Natural killer cell (primary cell): ENCODE measurements around the gene SYT2. TPM values are rescaled to one million over a fixed set of nuclear protein-coding genes. Genes with fewer than 3 reads are reported as not detected.
"Not testable (repeated sequence)": the region's sequence is repeated elsewhere in the genome, so short reads cannot be mapped to it uniquely, and the experiment has no call there.

Experiments
- ATAC-seq, 3 donors: fragments of 150-1000 bp in 2 of 3; fragments of 200-7000 bp in 1 of 3; cut with Tn5 transposase; 1 replicate in 1 of 3; 2 replicates in 2 of 3; pipeline ENCODE4 v1.10.0; 2021; ENCODE audit warnings: mild to moderate bottlenecking in 2 of 3, moderate library complexity in 2 of 3
- DNase-seq, 2 donors: peaks; one replicate each; pipeline versions ENCODE4 v3.0.0 to v3.0.0-alpha.2; 2013 to 2021; ENCODE audit warnings: mixed read lengths in 1 of 2
- H3K27ac ChIP-seq: one replicate; pipeline ENCODE4 v1.5.1; 2013; ENCODE audit warnings: mild to moderate bottlenecking, low read length
- H3K27me3 ChIP-seq: one replicate; pipeline ENCODE4 v1.6.1; 2013; ENCODE audit warnings: low read length; ENCODE audit not compliant: control insufficient read depth, insufficient read depth
- H3K36me3 ChIP-seq: one replicate; pipeline ENCODE4 v1.6.1; 2013; ENCODE audit warnings: low read length; ENCODE audit not compliant: control insufficient read depth, insufficient read depth
- H3K4me1 ChIP-seq: one replicate; pipeline ENCODE4 v1.6.1; 2013; ENCODE audit warnings: low read length; ENCODE audit not compliant: control insufficient read depth, insufficient read depth
- H3K4me3 ChIP-seq: one replicate; pipeline ENCODE4 v1.5.1; 2013; ENCODE audit warnings: low read length
- H3K9me3 ChIP-seq: one replicate; pipeline ENCODE4 v1.6.1; 2013; ENCODE audit warnings: low read length; ENCODE audit not compliant: control insufficient read depth, insufficient read depth
- H3K27ac Mint-ChIP-seq, 2 donors: one replicate each; pipeline ENCODE4 v1.8.0; 2022; ENCODE audit warnings: mild to moderate bottlenecking in 2 of 2, mixed read lengths in 2 of 2, moderate library complexity in 1 of 2
- H3K27me3 Mint-ChIP-seq, 2 donors: one replicate each; pipeline ENCODE4 v1.8.0; 2022; ENCODE audit warnings: low read depth in 2 of 2, mixed read lengths in 2 of 2
- H3K36me3 Mint-ChIP-seq: one replicate; pipeline ENCODE4 v1.8.0; 2022; ENCODE audit warnings: mixed read lengths
- H3K4me1 Mint-ChIP-seq, 2 donors: one replicate each; pipeline ENCODE4 v1.8.0; 2022; ENCODE audit warnings: mixed read lengths in 2 of 2
- H3K4me3 Mint-ChIP-seq: one replicate; pipeline ENCODE4 v1.8.0; 2022; ENCODE audit warnings: mild to moderate bottlenecking, moderate library complexity, mixed read lengths
- H3K9me3 Mint-ChIP-seq, 2 donors: one replicate each; pipeline ENCODE4 v1.8.0; 2022; ENCODE audit warnings: mixed read lengths in 2 of 2
- WGBS: methylation state at CpG from one replicate; pipeline ENCODE4 v1.1.7; 2013; ENCODE audit warnings: missing lambda C conversion rate; ENCODE audit not compliant: insufficient coverage; 5-methylcytosine and 5-hydroxymethylcytosine counted together
- intact Hi-C: fragments of 100-400 bp; cut with micrococcal nuclease; formaldehyde crosslinking; loops from one replicate; pipeline ENCODE4 v1.14.2; 2022
- total RNA-seq, 4 donors: library from RNA; stranded (reverse); fragments of 120-200 nt in 1 of 4; gene quantifications; one replicate each; pipeline versions ENCODE4 v1.2.3 to v1.2.4, GENCODE V29; 2013 to 2022
- TF ChIP-seq, protein P1 (sequence below): fragments of 200-600 bp; IDR thresholded peaks from one replicate; pipeline ENCODE4 v1.8.0; 2022; ENCODE audit warnings: antibody characterized with exemption

The SYT2 gene
- total RNA-seq, 3 donors from 2014 or later (not counting 1 experiment from before 2014, with no cell fraction given) = not detected

DNA sequence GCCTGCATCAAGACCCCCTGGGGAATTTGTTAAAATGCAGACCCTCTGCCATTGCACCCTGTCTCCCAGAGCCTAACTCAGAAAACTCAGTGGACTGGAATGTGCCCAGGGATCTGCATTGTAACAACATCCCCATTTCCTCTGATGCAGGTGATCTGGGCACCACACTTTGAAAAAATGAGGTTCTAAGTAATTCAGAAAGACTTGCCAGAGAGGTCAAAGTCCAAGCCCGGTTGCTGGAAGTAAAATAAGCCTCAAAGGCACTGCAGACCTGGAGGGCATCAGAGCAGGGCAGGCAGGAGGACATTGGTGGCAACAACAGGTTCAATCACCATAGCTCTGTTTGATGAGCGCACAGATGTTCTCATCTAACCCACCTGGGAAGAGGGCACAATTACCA is 90.7 kb downstream of the SYT2 start:
- Mint-ChIP-seq H3K4me1 (peaks cover 34 to 46% of the 10 kb centered on the region in 2 donors), H3K27me3 (peaks cover 27 to 41% of the 10 kb centered on the region in 2 donors), H3K36me3 (no peaks in the 10 kb centered on the region), H3K9me3 (no peaks in the 10 kb centered on the region), H3K4me3 (no peak overlapping the region), H3K27ac (no peak overlapping the region)
- no peak overlapping the region for H3K4me3 ChIP-seq
- DNase-seq (no peak), ATAC-seq (no peak)
- WGBS = 93% methylated on average over 2 of the region's 2 CpGs
- H3K36me3 ChIP-seq = no peaks in the 10 kb centered on the region
- H3K4me1 ChIP-seq = peaks cover 29% of the 10 kb centered on the region
- H3K27me3 ChIP-seq = no peaks in the 10 kb centered on the region
- intact Hi-C loops = no loop called here
- TF ChIP-seq, protein P1, sequence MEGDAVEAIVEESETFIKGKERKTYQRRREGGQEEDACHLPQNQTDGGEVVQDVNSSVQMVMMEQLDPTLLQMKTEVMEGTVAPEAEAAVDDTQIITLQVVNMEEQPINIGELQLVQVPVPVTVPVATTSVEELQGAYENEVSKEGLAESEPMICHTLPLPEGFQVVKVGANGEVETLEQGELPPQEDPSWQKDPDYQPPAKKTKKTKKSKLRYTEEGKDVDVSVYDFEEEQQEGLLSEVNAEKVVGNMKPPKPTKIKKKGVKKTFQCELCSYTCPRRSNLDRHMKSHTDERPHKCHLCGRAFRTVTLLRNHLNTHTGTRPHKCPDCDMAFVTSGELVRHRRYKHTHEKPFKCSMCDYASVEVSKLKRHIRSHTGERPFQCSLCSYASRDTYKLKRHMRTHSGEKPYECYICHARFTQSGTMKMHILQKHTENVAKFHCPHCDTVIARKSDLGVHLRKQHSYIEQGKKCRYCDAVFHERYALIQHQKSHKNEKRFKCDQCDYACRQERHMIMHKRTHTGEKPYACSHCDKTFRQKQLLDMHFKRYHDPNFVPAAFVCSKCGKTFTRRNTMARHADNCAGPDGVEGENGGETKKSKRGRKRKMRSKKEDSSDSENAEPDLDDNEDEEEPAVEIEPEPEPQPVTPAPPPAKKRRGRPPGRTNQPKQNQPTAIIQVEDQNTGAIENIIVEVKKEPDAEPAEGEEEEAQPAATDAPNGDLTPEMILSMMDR = no peak
- H3K27ac ChIP-seq = no peak overlapping the region
- no peaks in the 10 kb centered on the region for H3K9me3 ChIP-seq

DNA sequence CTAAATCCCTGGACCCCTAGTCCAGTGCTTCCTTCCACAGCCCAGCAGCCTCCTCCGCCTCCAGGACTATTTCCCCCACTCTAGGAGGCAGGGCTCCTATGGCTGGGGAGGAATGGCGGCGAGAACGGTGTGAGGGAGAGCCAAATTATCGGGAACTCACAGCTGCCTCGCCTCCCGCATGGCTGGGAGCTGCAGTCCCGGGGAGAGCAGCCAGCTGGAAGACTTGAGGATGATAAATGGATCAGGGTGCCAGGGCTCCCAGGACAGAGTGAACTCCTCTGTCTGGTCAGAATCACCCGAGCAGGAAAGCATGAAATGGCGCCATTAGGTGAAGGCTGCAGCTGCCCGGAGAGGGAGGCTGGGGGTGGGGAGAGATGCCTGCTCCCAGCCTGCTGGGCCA is 91.2 kb downstream of the SYT2 start:
- H3K4me3 ChIP-seq, H3K4me3 Mint-ChIP-seq, H3K27me3 ChIP-seq, H3K36me3 Mint-ChIP-seq, DNase-seq, H3K9me3 Mint-ChIP-seq, intact Hi-C loops, H3K36me3 ChIP-seq, H3K9me3 ChIP-seq, H3K27ac ChIP-seq, ATAC-seq: not testable (repeated sequence)
- peak overlapping the region in 1 of 2 donors; percentile 41 for H3K27ac Mint-ChIP-seq
- peaks cover 34 to 49% of the 10 kb centered on the region in 2 donors for H3K4me1 Mint-ChIP-seq
- 91% methylated on average over 10 of the region's 11 CpGs for WGBS
- peaks cover 27 to 41% of the 10 kb centered on the region in 2 donors for H3K27me3 Mint-ChIP-seq
- H3K4me1 ChIP-seq = peaks cover 29% of the 10 kb centered on the region

DNA sequence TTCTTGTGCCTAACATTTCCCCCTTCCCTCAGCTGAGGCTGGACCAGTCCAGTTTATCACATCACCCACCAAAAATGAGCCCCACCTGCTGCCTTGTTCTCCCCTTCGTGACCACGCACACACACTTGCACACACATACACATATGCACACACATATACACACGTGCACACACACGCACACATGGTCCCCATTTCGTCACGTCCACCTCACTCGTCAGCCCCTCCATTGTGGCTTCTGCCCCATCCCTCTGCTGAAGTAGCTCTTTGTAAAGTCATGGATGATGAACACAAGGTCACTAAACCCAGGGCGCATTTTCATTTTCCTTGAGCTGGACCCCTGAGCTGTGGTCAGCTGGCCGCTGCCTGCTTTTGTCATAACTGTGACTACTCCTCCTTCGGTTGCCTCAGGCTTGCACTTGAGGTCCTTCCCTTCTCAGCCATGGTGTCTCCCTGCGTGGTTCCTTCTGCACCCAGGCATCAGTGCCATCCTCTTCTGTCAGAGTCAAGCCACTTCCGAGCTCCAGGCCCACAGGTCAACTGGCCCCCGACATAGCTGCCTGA is 93.8 kb downstream of the SYT2 start:
- Mint-ChIP-seq H3K27ac (peak overlapping the region; percentile 17 to 72), H3K4me1 (peaks cover 34 to 45% of the 10 kb centered on the region in 2 donors), H3K4me3 (peak overlapping the region; percentile 68), H3K27me3 (peaks cover 24 to 41% of the 10 kb centered on the region in 2 donors), H3K36me3 (no peaks in the 10 kb centered on the region), H3K9me3 (no peaks in the 10 kb centered on the region)
- Histone ChIP-seq H3K4me1 (peaks cover 29% of the 10 kb centered on the region), H3K27ac (no peak overlapping the region), H3K27me3 (no peaks in the 10 kb centered on the region), H3K9me3 (no peaks in the 10 kb centered on the region), H3K36me3 (no peaks in the 10 kb centered on the region), H3K4me3 (no peak overlapping the region)
- no peak for DNase-seq
- intact Hi-C loops = no loop called here
- peak in 1 of 3 donors; percentile 33 for ATAC-seq
- WGBS = 50% methylated on average over 13 of the region's 13 CpGs
- TF ChIP-seq, protein P1 = no peak

DNA sequence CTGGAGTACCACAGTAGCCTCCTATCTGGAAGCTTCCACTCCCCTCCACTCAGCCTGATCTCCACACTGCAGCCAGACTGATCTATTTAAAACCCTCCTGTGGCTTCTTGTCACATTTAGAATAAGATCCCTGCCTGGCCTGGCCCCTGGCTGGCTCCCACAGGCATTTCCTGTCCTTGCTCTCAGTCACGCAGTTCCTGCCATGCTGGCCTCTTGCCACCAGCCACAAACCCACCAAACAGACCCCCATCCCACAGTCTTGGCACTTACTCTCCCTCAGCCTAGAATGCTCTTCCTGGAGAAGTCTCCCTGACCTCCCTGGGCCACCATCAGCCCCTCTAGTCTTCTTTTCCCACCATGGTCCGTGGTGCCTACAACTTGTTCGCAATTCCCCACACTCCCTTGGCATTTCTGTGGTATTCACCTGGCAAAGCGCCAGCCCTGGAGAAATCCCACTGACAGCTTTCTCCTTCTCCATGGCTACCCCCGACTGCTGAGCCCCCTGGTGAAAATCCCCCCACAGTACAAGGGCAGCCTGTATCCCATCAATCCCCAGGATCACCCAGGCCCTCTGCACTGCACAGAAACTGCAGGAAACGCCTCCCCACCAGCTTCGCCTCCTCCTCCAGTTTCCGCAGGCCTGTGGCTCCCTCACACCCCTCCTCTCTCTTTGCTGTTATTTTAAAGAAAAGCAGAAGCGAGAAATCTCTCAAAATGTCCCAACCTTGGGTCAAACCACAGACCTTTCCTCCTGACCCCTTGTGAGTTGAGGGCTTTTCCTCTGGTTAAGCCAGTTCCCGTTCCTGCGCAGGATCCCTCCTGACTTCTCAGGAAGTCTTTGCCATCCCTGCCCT is 94.5 kb downstream of the SYT2 start:
- intact Hi-C loops = no loop called here
- no peak for DNase-seq

DNA sequence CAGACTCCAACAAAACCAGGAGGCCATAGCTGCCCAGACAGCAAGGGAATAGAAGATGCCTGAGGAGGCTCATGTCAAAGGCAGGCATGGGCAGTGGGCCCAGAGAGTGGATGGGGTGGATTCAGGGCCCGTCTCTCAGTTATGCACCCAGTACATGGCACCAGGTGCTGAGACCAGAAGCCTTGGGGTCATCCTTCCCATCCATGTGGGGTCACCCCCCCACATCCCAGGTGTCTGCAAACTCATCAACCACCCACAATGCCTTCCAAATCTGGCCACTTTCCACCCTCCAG is 95.1 kb downstream of the SYT2 start:
- WGBS = 53% methylated on average over 1 of the region's 1 CpG
- ATAC-seq, intact Hi-C loops, H3K4me3 Mint-ChIP-seq, H3K27ac ChIP-seq, H3K36me3 ChIP-seq, H3K9me3 ChIP-seq, H3K4me3 ChIP-seq, H3K36me3 Mint-ChIP-seq, DNase-seq, H3K9me3 Mint-ChIP-seq, H3K27me3 ChIP-seq: not testable (repeated sequence)
- H3K4me1 ChIP-seq = peaks cover 29% of the 10 kb centered on the region
- peaks cover 18 to 32% of the 10 kb centered on the region in 2 donors for H3K27me3 Mint-ChIP-seq
- peaks cover 34 to 45% of the 10 kb centered on the region in 2 donors for H3K4me1 Mint-ChIP-seq
- H3K27ac Mint-ChIP-seq = peak overlapping the region in 1 of 2 donors; percentile 72

More for the DNA sequence above, 94.5 kb downstream of the SYT2 start:
- H3K9me3 ChIP-seq = no peaks in the 10 kb centered on the region
- peak in 2 of 3 donors; percentile 61 to 65 for ATAC-seq
- H3K9me3 Mint-ChIP-seq = no peaks in the 10 kb centered on the region
- WGBS = 9% methylated on average over 11 of the region's 11 CpGs
- H3K4me1 Mint-ChIP-seq = peaks cover 34 to 45% of the 10 kb centered on the region in 2 donors
- H3K4me3 Mint-ChIP-seq = peak overlapping the region; percentile 68
- no peaks in the 10 kb centered on the region for H3K36me3 ChIP-seq
- H3K27ac ChIP-seq = no peak overlapping the region
- TF ChIP-seq, protein P1 = no peak
- no peaks in the 10 kb centered on the region for H3K36me3 Mint-ChIP-seq
- H3K27ac Mint-ChIP-seq = peak overlapping the region; percentile 17 to 72
- no peaks in the 10 kb centered on the region for H3K27me3 ChIP-seq
- H3K4me1 ChIP-seq = peaks cover 29% of the 10 kb centered on the region
- no peak overlapping the region for H3K4me3 ChIP-seq
- H3K27me3 Mint-ChIP-seq = peaks cover 23 to 38% of the 10 kb centered on the region in 2 donors
